Esophagus muscularis mucosa (tissue), 4 donors: ENCODE measurements around the gene SEMA7A. TPM values are rescaled to one million over a fixed set of nuclear protein-coding genes. Genes with fewer than 3 reads are reported as not detected.
"Not testable (repeated sequence)": the region's sequence is repeated elsewhere in the genome, so short reads cannot be mapped to it uniquely, and the experiment has no call there.

ENCODE experiments used
- DNase-seq: peaks from one replicate; pipeline ENCODE4 v3.0.0-alpha.2; 2017; ENCODE audit errors: extremely low spot score
- H3K27ac ChIP-seq, 4 donors: fragments of 200-600 bp; sonication (generic); replicated peaks in 1 of 4; 1 replicate in 3 of 4; 2 replicates in 1 of 4; pipeline ENCODE4 v1.5.1; 2016 to 2019; ENCODE audit warnings: mild to moderate bottlenecking in 1 of 4
- H3K27me3 ChIP-seq, 4 donors: fragments of 200-600 bp; sonication (generic); one replicate each; pipeline versions ENCODE4 v1.5.1 to v1.6.0; 2016 to 2019
- H3K36me3 ChIP-seq, 4 donors: fragments of 200-600 bp; sonication (generic); one replicate each; pipeline ENCODE4 v1.5.1; 2016 to 2019
- H3K4me1 ChIP-seq, 4 donors: fragments of 200-600 bp; sonication (generic); one replicate each; pipeline ENCODE4 v1.5.1; 2016 to 2019
- H3K4me3 ChIP-seq, 4 donors: fragments of 200-600 bp; sonication (generic); 1 replicate in 2 of 4; 2 replicates in 2 of 4; pipeline ENCODE4 v1.5.1; 2016 to 2019; ENCODE audit warnings: mild to moderate bottlenecking in 4 of 4, moderate library complexity in 1 of 4
- H3K9me3 ChIP-seq, 4 donors: fragments of 200-600 bp; sonication (generic); 1 replicate in 3 of 4; 2 replicates in 1 of 4; pipeline ENCODE4 v1.5.1; 2016 to 2019
- CTCF ChIP-seq, 3 experiments: fragments of 200-600 bp in 2 of 3; fragments of 450-650 bp in 1 of 3; sonication (generic) in 2 of 3; IDR thresholded peaks; one replicate each; pipeline ENCODE4 v1.5.1; 2017 to 2019; ENCODE audit warnings: antibody characterized with exemption in 3 of 3, mild to moderate bottlenecking in 2 of 3, moderate library complexity in 1 of 3
- EP300 ChIP-seq: sonication (generic); formaldehyde crosslinking; IDR thresholded peaks from one replicate; pipeline ENCODE4 v1.6.1; 2017; ENCODE audit warnings: antibody characterized with exemption
- POLR2A ChIP-seq: fragments of 450-650 bp; IDR thresholded peaks from one replicate; pipeline ENCODE4 v1.6.1; 2017; ENCODE audit warnings: antibody characterized with exemption, moderate library complexity, mild to moderate bottlenecking, low read depth
- POLR2AphosphoS5 ChIP-seq, 2 donors: sonication (generic); formaldehyde crosslinking; IDR thresholded peaks; one replicate each; pipeline ENCODE4 v1.6.1; 2017; ENCODE audit warnings: antibody characterized with exemption in 2 of 2
- WGBS: methylation state at CpG from one replicate; pipeline ENCODE4 v1.1.5; 2018; 5-methylcytosine and 5-hydroxymethylcytosine counted together
- intact Hi-C: fragments of 100-400 bp; cut with DNase I; formaldehyde crosslinking; loops from one replicate; pipeline ENCODE4 v1.15.1; 2023
- total RNA-seq, 4 donors: library from RNA; depleted of rRNA; stranded (reverse); fragments of >200 nt; gene quantifications; one replicate each; pipeline versions ENCODE4 v1.1.0 to v1.2.1, GENCODE V29; 2016

Gene SEMA7A
- total RNA-seq, 4 donors from 2014 or later, result 1.2 to 4.1 (median 2.7) TPM

GRCh38 chr15:74458473-74458872, 24.7 kb upstream of the SEMA7A start:
- intact Hi-C loops, result no loop called here
- no peak overlapping the region for H3K4me3 ChIP-seq
- H3K4me1 ChIP-seq, result peaks cover 17 to 31% (median 24%) of the 10 kb centered on the region in 4 donors
- H3K27ac ChIP-seq, result no peak overlapping the region
- no peak for TF ChIP-seq CTCF (IDR thresholded peaks at IDR 0.05)
- no peak for TF ChIP-seq POLR2A
- TF ChIP-seq POLR2AphosphoS5 (IDR thresholded peaks at IDR 0.05), result no peak
- TF ChIP-seq EP300, result no peak
- WGBS, result 94% methylated on average over 3 of the region's 3 CpGs
- H3K36me3 ChIP-seq, result peaks cover 0 to 52% (median 49%) of the 10 kb centered on the region in 4 donors
- no peaks in the 10 kb centered on the region for H3K9me3 ChIP-seq
- no peaks in the 10 kb centered on the region for H3K27me3 ChIP-seq
- DNase-seq, result no peak

DNA sequence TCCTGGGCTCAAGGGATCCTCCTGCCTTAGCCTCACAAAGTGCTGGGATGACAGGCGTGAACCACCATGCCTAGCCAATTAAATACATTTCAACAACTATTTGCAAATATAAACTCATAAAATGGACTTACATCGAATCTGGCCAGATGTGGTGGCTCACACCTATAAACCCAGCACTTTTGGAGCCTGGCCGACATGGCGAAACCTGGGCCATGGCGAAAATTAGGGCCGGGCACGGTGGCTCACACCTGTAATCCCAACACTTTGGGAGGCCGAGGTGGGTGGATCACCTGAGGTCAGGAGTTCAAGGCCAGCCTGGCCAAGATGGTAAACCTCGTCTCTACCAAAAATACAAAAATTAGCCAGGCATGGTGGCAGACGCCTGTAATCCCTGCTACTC, 23.3 kb upstream of the SEMA7A start:
- peaks cover 0 to 66% (median 62%) of the 10 kb centered on the region in 4 donors for H3K36me3 ChIP-seq
- H3K9me3 ChIP-seq, H3K27me3 ChIP-seq, H3K4me3 ChIP-seq, H3K27ac ChIP-seq, DNase-seq, intact Hi-C loops: not testable (repeated sequence)
- H3K4me1 ChIP-seq, result peaks cover 16 to 21% (median 19%) of the 10 kb centered on the region in 4 donors
- WGBS, result 96% methylated on average over 9 of the region's 10 CpGs

DNA sequence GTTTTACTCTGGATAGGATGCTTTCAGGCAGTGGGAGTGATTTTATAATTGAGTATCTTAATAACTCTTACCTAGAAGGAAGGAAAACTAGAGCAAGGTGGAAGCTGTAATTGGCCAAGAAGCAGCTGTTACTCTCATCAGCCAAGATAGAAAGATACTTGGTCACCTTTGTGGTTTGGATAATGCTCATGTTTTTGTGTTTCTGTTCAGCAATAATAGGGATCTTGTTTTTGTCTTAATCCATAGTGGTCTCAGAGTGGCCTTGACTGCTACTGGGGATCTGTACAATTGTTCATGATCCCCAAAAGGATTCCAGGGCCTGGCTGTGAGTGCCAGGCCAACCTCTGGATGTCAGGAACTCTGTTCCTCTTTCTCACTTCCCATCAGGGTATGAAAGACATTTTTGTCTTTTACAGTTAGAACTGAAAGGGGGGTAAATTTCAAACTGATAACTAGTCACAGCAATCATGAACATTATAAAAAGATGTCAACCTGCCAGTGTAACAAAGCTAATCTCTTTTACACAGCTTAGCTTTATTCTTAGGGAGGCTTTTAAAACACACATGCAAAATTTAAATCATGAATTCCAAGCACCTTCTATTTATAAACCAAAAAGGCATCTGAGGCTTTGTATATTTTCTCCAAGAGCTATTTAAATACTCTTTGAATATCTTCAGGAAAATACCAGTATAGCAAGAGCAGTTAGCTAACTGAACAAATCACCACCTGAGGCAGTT, 21.2 kb upstream of the SEMA7A start:
- intact Hi-C loops, result no loop called here
- H3K9me3 ChIP-seq, result no peaks in the 10 kb centered on the region
- no peak overlapping the region for H3K4me3 ChIP-seq
- peaks cover 3 to 87% (median 83%) of the 10 kb centered on the region in 4 donors for H3K36me3 ChIP-seq
- DNase-seq, result no peak
- TF ChIP-seq POLR2A (no peak), POLR2AphosphoS5 (IDR thresholded peaks at IDR 0.05) (no peak), EP300 (no peak), CTCF (IDR thresholded peaks at IDR 0.05) (no peak)
- peaks cover 4 to 8% (median 5%) of the 10 kb centered on the region in 4 donors for H3K4me1 ChIP-seq
- no peak overlapping the region for H3K27ac ChIP-seq
- no peaks in the 10 kb centered on the region for H3K27me3 ChIP-seq

DNA sequence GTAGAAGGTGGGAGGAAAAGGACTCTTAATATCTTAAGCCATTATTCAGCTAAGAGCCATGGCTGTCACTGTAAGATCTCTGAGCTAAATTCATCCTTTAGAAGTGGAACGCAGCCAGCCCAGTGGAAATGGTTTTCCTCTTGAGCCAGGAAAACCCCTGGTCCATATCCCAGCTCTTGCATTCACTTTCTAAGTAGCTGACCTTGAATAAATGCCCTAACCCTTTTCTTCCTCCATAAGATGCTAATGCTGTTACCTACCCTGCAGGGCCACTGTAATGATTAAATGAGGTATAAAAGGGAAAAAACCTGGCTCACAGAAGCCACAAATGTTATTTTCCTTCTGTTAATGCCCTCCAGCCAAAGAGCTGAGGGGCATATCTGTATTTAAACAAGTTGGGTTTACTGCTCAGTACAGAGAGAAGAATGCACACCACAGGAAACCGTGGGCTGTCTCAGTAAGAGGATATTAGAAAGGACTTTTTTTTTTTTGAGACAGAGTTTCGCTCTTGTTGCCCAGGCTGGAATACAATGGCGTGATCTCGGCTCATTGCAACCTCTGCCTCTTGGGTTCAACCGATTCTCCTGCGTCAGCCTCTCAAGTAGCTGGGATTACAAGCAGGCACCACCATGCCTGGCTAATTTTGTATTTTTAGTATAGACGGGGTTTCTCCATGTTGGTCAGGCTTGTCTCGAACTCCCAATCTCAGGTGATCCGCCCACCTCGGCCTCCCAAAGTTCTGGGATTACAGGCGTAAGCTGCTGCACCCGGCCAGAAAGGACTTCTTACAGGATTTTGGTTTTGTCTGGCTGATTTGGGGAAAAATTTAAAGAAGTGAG, 20.4 kb upstream of the SEMA7A start:
- Histone ChIP-seq H3K9me3 (no peaks in the 10 kb centered on the region), H3K27me3 (no peaks in the 10 kb centered on the region), H3K36me3 (peaks cover 10 to 95% (median 91%) of the 10 kb centered on the region in 4 donors), H3K27ac (no peak overlapping the region), H3K4me1 (peaks cover 0 to under 1% (median 0%) of the 10 kb centered on the region in 4 donors), H3K4me3 (no peak overlapping the region)
- DNase-seq, result no peak
- WGBS, result 82% methylated on average over 13 of the region's 13 CpGs
- TF ChIP-seq POLR2A, result no peak
- TF ChIP-seq CTCF (IDR thresholded peaks at IDR 0.05), result no peak
- TF ChIP-seq EP300, result no peak
- no peak for TF ChIP-seq POLR2AphosphoS5 (IDR thresholded peaks at IDR 0.05)
- intact Hi-C loops, result no loop called here
